Prostate gland (tissue), 2 donors: ENCODE results near the gene TEX14. TPM values are rescaled to one million over a fixed set of nuclear protein-coding genes. Genes with fewer than 3 reads are reported as not detected.
"Not testable (repeated sequence)": the region's sequence is repeated elsewhere in the genome, so short reads cannot be mapped to it uniquely, and the experiment has no call there.

Experiments used
- DNase-seq: peaks from one replicate; pipeline ENCODE4 v3.0.0-alpha.2; 2019; ENCODE audit warnings: low spot score
- H3K27ac ChIP-seq, 2 donors: fragments of 200-600 bp; sonication (generic); 2 replicates each; pipeline ENCODE4 v1.5.1; 2017 to 2019
- H3K27me3 ChIP-seq: fragments of 200-600 bp; sonication (generic); replicated peaks from 2 replicates; pipeline ENCODE4 v1.5.1; 2019; ENCODE audit not compliant: insufficient read depth
- H3K36me3 ChIP-seq, 2 donors: fragments of 200-600 bp; sonication (generic); 1 replicate in 1 of 2; 2 replicates in 1 of 2; pipeline versions ENCODE4 v1.5.1 to v1.8.1; 2017 to 2019
- H3K4me1 ChIP-seq: fragments of 200-600 bp; sonication (generic); replicated peaks from 2 replicates; pipeline ENCODE4 v1.5.1; 2019
- H3K4me3 ChIP-seq, 2 donors: fragments of 200-600 bp; sonication (generic); 2 replicates each; pipeline ENCODE4 v1.5.1; 2017 to 2019
- H3K9me3 ChIP-seq: fragments of 200-600 bp; sonication (generic); 2 replicates; pipeline ENCODE4 v1.5.1; 2017
- CTCF ChIP-seq, 4 experiments: fragments of 200-600 bp in 2 of 4; fragments of 450-650 bp in 2 of 4; sonication (generic) in 2 of 4; IDR thresholded peaks; 1 replicate in 3 of 4; 2 replicates in 1 of 4; pipeline ENCODE4 v1.5.1; 2016 to 2019; ENCODE audit warnings: antibody characterized with exemption in 4 of 4, mild to moderate bottlenecking in 2 of 4, moderate library complexity in 2 of 4
- POLR2A ChIP-seq: fragments of 450-650 bp; IDR thresholded peaks from one replicate; pipeline ENCODE4 v1.6.1; 2016; ENCODE audit warnings: antibody characterized with exemption, mild to moderate bottlenecking
- POLR2AphosphoS5 ChIP-seq: sonication (generic); formaldehyde crosslinking; IDR thresholded peaks from one replicate; pipeline ENCODE4 v1.6.1; 2017; ENCODE audit warnings: antibody characterized with exemption
- WGBS: methylation state at CpG from one replicate; pipeline ENCODE4 v1.1.5; 2018; 5-methylcytosine and 5-hydroxymethylcytosine counted together
- intact Hi-C: fragments of 100-400 bp; cut with DNase I; formaldehyde crosslinking; loops from one replicate; pipeline ENCODE4 v1.14.2; 2022
- total RNA-seq, 2 donors: library from RNA; depleted of rRNA; stranded (reverse); fragments of >200 nt; gene quantifications; one replicate each; pipeline ENCODE4 v1.1.0, GENCODE V29; 2016

TEX14 gene
- total RNA-seq, 2 donors from 2014 or later: 0.50 to 14.3 TPM

GRCh38 chr17:58590377-58590776 is 101.5 kb downstream of the TEX14 start:
- no peaks in the 10 kb centered on the region for H3K27me3 ChIP-seq
- DNase-seq: no peak
- intact Hi-C loops: no loop called here
- no peaks in the 10 kb centered on the region for H3K4me1 ChIP-seq
- no peaks in the 10 kb centered on the region for H3K9me3 ChIP-seq
- no peaks in the 10 kb centered on the region for H3K36me3 ChIP-seq
- 79% methylated on average over 2 of the region's 2 CpGs for WGBS
- no peak overlapping the region for H3K27ac ChIP-seq
- no peak overlapping the region for H3K4me3 ChIP-seq
- TF ChIP-seq POLR2A (no peak), POLR2AphosphoS5 (no peak), CTCF (IDR thresholded peaks at IDR 0.05) (no peak)

GRCh38 chr17:58587713-58588117 is 104.1 kb downstream of the TEX14 start:
- intact Hi-C loops: loop anchor here (5.0 to 10.0 kb wide), 2 partner anchors 53 to 420 kb away; no protein-coding TSS in a partner anchor
- WGBS: 5% methylated on average over 2 of the region's 2 CpGs
- no peaks in the 10 kb centered on the region for H3K36me3 ChIP-seq
- no peak overlapping the region for H3K4me3 ChIP-seq
- DNase-seq: peak; percentile 32
- no peaks in the 10 kb centered on the region for H3K9me3 ChIP-seq
- no peak for TF ChIP-seq POLR2A
- TF ChIP-seq CTCF (IDR thresholded peaks at IDR 0.05): peak; percentile 63 to 85 (median 77)
- H3K27me3 ChIP-seq: no peaks in the 10 kb centered on the region
- H3K4me1 ChIP-seq: no peaks in the 10 kb centered on the region
- H3K27ac ChIP-seq: no peak overlapping the region

- H3K4me3 ChIP-seq: no peak overlapping the region
- no peaks in the 10 kb centered on the region for H3K36me3 ChIP-seq
- TF ChIP-seq POLR2A (no peak), POLR2AphosphoS5 (no peak), CTCF (IDR thresholded peaks at IDR 0.05) (no peak)
- H3K27ac ChIP-seq: no peak overlapping the region
- intact Hi-C loops: loop anchor here (5.0 to 10.0 kb wide), 2 partner anchors 51 to 421 kb away; no protein-coding TSS in a partner anchor
- 87% methylated on average over 1 of the region's 1 CpG for WGBS
- no peaks in the 10 kb centered on the region for H3K4me1 ChIP-seq
- DNase-seq: no peak
- no peaks in the 10 kb centered on the region for H3K27me3 ChIP-seq
- H3K9me3 ChIP-seq: no peaks in the 10 kb centered on the region
These were observed 105.7 kb downstream of the TEX14 start for GRCh38 chr17:58586009-58586644.

- intact Hi-C loops: loop anchor here (5.0 to 10.0 kb wide), 2 partner anchors 51 to 422 kb away; no protein-coding TSS in a partner anchor
- Histone ChIP-seq H3K27me3 (no peaks in the 10 kb centered on the region), H3K4me3 (no peak overlapping the region), H3K27ac (no peak overlapping the region), H3K9me3 (no peaks in the 10 kb centered on the region), H3K36me3 (no peaks in the 10 kb centered on the region), H3K4me1 (no peaks in the 10 kb centered on the region)
- 82% methylated on average over 10 of the region's 10 CpGs for WGBS
- no peak for TF ChIP-seq POLR2AphosphoS5
- no peak for TF ChIP-seq CTCF (IDR thresholded peaks at IDR 0.05)
- no peak for TF ChIP-seq POLR2A
- no peak for DNase-seq
These were observed 106.3 kb downstream of the TEX14 start for GRCh38 chr17:58585554-58585953.

- Histone ChIP-seq H3K27ac (no peak overlapping the region), H3K36me3 (no peaks in the 10 kb centered on the region), H3K4me1 (no peaks in the 10 kb centered on the region), H3K27me3 (no peaks in the 10 kb centered on the region), H3K4me3 (no peak overlapping the region), H3K9me3 (no peaks in the 10 kb centered on the region)
- no peak for DNase-seq
- WGBS: 51% methylated on average over 5 of the region's 5 CpGs
- no peak for TF ChIP-seq CTCF (IDR thresholded peaks at IDR 0.05)
- no peak for TF ChIP-seq POLR2AphosphoS5
- no peak for TF ChIP-seq POLR2A
- intact Hi-C loops: loop anchor here (10.0 kb wide), 1 partner anchor 49 kb away; no protein-coding TSS in a partner anchor
These were observed 108.4 kb downstream of the TEX14 start for GRCh38 chr17:58583486-58583885.

GRCh38 chr17:58582718-58583117 is 109.1 kb downstream of the TEX14 start:
- intact Hi-C loops: loop anchor here (10.0 kb wide), 1 partner anchor 48 kb away; no protein-coding TSS in a partner anchor
- 90% methylated on average over 7 of the region's 7 CpGs for WGBS
- H3K27ac ChIP-seq, H3K4me3 ChIP-seq, H3K27me3 ChIP-seq, H3K4me1 ChIP-seq, H3K36me3 ChIP-seq, H3K9me3 ChIP-seq, DNase-seq: not testable (repeated sequence)
